HepG2 (cell line): ENCODE measurements around the gene FCHO2. TPM values are rescaled to one million over a fixed set of nuclear protein-coding genes. Genes with fewer than 3 reads are reported as not detected.

Experiments
- ATAC-seq: fragments of 200-7000 bp; cut with Tn5 transposase; 3 replicates; pipeline ENCODE4 v1.9.1; 2020; ENCODE audit warnings: mild to moderate bottlenecking, moderate library complexity
- BruUV-seq: library from RNA; stranded (reverse); fragments of 400-500 nt; replicated peaks from 2 replicates; lab custom pipeline; 2021; lab: Mats Ljungman, UMichigan
- CTCF ChIA-PET: fragments of 300-600 bp; formaldehyde crosslinking; extraction: SDS; loops from one replicate; lab custom pipeline; 2021; ENCODE audit warnings: low total read pairs, inconsistent platforms, low intra/inter-chr PET ratio; lab: Yijun Ruan, JAX
- POLR2A ChIA-PET: fragments of 350-600 bp; sonication (Branson Sonifier 250); formaldehyde crosslinking; loops from one replicate; lab custom pipeline; 2020; ENCODE audit warnings: antibody characterized with exemption, inconsistent platforms; lab: Yijun Ruan, JAX
- DNase-seq: peaks from one replicate; pipeline ENCODE4 v3.0.0-alpha.2; 2015; ENCODE audit warnings: low spot score
- FAIRE-seq: peaks from 3 replicates; lab custom pipeline; 2011; peaks lifted over from hg19 to GRCh38; lab: Jason Lieb, UNC
- H2AFZ ChIP-seq: one replicate; pipeline ENCODE4 v1.6.1; 2011; ENCODE audit warnings: low read length, inconsistent platforms
- H3K27ac ChIP-seq: fragments of 300-600 bp; 3 replicates; pipeline ENCODE4 v1.8.0; 2011; ENCODE audit warnings: mixed run types, mild to moderate bottlenecking, mixed read lengths, low read length, inconsistent platforms; ENCODE audit not compliant: insufficient read depth; ENCODE audit errors: extremely low read length
- H3K27me3 ChIP-seq, 2 experiments: fragments of 200-600 bp in 1 of 2; 2 replicates in 1 of 2; 3 replicates in 1 of 2; pipeline versions ENCODE4 v1.6.0 to v1.8.0; 2011; ENCODE audit warnings: low read length in 2 of 2, mild to moderate bottlenecking in 2 of 2, moderate library complexity in 2 of 2, inconsistent platforms in 1 of 2; ENCODE audit not compliant: insufficient read depth in 2 of 2, control insufficient read depth in 1 of 2
- H3K36me3 ChIP-seq, 2 experiments: fragments of 200-600 bp in 1 of 2; replicated peaks in 1 of 2; 2 replicates in 1 of 2; 3 replicates in 1 of 2; pipeline versions ENCODE4 v1.5.1 to v1.8.0; 2011; ENCODE audit warnings: low read length in 2 of 2, inconsistent platforms in 1 of 2; ENCODE audit not compliant: insufficient read depth in 2 of 2, control insufficient read depth in 1 of 2
- H3K4me1 ChIP-seq: 2 replicates; pipeline ENCODE4 v1.5.1; 2012; ENCODE audit warnings: low read length, inconsistent platforms; ENCODE audit not compliant: insufficient read depth
- H3K4me2 ChIP-seq: 2 replicates; pipeline ENCODE4 v1.6.0; 2011; ENCODE audit warnings: low read depth, low read length, inconsistent platforms
- H3K4me3 ChIP-seq, 3 experiments: fragments of 200-600 bp in 1 of 3; sonication (generic), shearing (Covaris generic) in 1 of 3; replicated peaks in 1 of 3; 2 replicates each; pipeline ENCODE4 v1.5.1; 2011 to 2016; ENCODE audit warnings: low read length in 3 of 3, inconsistent platforms in 2 of 3, low read depth in 2 of 3, mild to moderate bottlenecking in 2 of 3, control low read depth in 1 of 3, mixed read lengths in 1 of 3; ENCODE audit not compliant: insufficient read depth in 1 of 3
- H3K79me2 ChIP-seq: one replicate; pipeline ENCODE4 v1.6.1; 2011; ENCODE audit warnings: low read length, inconsistent platforms; ENCODE audit not compliant: insufficient read depth
- H3K9ac ChIP-seq: 2 replicates; pipeline ENCODE4 v1.6.0; 2011; ENCODE audit warnings: mild to moderate bottlenecking, low read depth, low read length, inconsistent platforms; ENCODE audit not compliant: insufficient read depth
- H3K9me3 ChIP-seq: 2 replicates; pipeline ENCODE4 v1.5.1; 2012; ENCODE audit warnings: mild to moderate bottlenecking, low read length
- H4K20me1 ChIP-seq: 2 replicates; pipeline ENCODE4 v1.6.0; 2011; ENCODE audit warnings: inconsistent platforms, mild to moderate bottlenecking, low read length, moderate library complexity; ENCODE audit not compliant: insufficient read depth
- AHR ChIP-seq: IDR thresholded peaks from 2 replicates; pipeline ENCODE4 v1.6.1; 2018; ENCODE audit warnings: missing genetic modification reagents, missing compliant biosample characterization
- CENPX ChIP-seq: sonication (generic); formaldehyde crosslinking; IDR thresholded peaks from 2 replicates; pipeline ENCODE4 v1.9.0; 2021; ENCODE audit warnings: mild to moderate bottlenecking, missing genetic modification reagents, moderate library complexity
- NPAS2 ChIP-seq: sonication (generic); formaldehyde crosslinking; IDR thresholded peaks from 2 replicates; pipeline ENCODE4 v1.8.0; 2022; ENCODE audit warnings: mild to moderate bottlenecking, missing genetic modification reagents, borderline replicate concordance
- ZFP36 ChIP-seq: fragments of 150-350 bp; IDR thresholded peaks from 2 replicates; pipeline ENCODE4 v1.6.1; 2018; ENCODE audit warnings: borderline replicate concordance, low read length, low read depth; ENCODE audit not compliant: partially characterized antibody
- ZFP36L1 ChIP-seq: sonication (generic); formaldehyde crosslinking; IDR thresholded peaks from 2 replicates; pipeline ENCODE4 v1.8.0; 2022; ENCODE audit warnings: mild to moderate bottlenecking, missing genetic modification reagents, moderate library complexity
- ZNF329 ChIP-seq: sonication (generic); formaldehyde crosslinking; IDR thresholded peaks from 2 replicates; pipeline ENCODE4 v1.9.0; 2021; ENCODE audit warnings: low read depth, mild to moderate bottlenecking, missing genetic modification reagents
- ZNF446 ChIP-seq: sonication (generic); formaldehyde crosslinking; IDR thresholded peaks from 2 replicates; pipeline ENCODE4 v1.5.0; 2020; ENCODE audit warnings: mild to moderate bottlenecking, missing genetic modification reagents
- WGBS: methylation state at CpG from one replicate; pipeline ENCODE4 v1.1.6; 2017; ENCODE audit warnings: low lambda C conversion rate; 5-methylcytosine and 5-hydroxymethylcytosine counted together
- in situ Hi-C: cut with HindIII; loops from 2 replicates; pipeline ENCODE4 v1.10.0; 2017; ENCODE audit warnings: low pct_unique_long_range_greater_than_20kb; ENCODE audit not compliant: extremely low pct_ligation_motif_present
- intact Hi-C: fragments of 100-400 bp; cut with micrococcal nuclease; formaldehyde crosslinking; loops from one replicate; pipeline ENCODE4 v1.10.0; 2022; ENCODE audit not compliant: unreplicated experiment
- polyA plus RNA-seq, 8 experiments: library from polyadenylated mRNA; depleted of rRNA in 3 of 8; stranded (reverse) in 7 of 8; unstranded in 1 of 8; fragments of >200 nt; fragmentation: Illumina TruSeq in 4 of 8; extraction: Trizol in 4 of 8; gene quantifications; 2 replicates each; pipeline versions ENCODE4 v1.2.1 to v1.2.3, GENCODE V29; 2011 to 2016; ENCODE audit warnings: low read depth in 4 of 8, missing spikeins in 1 of 8, mixed read lengths in 1 of 8; ENCODE audit not compliant: insufficient read depth in 1 of 8
- total RNA-seq, 5 experiments: library from RNA; depleted of rRNA; stranded (reverse); fragments of >200 nt; fragmentation: Illumina TruSeq; extraction: Trizol; gene quantifications; 2 replicates each; pipeline ENCODE4 v1.2.3, GENCODE V29; 2016; ENCODE audit warnings: low read depth in 1 of 5
- TF ChIP-seq, protein P1 (sequence below): sonication (generic); formaldehyde crosslinking; IDR thresholded peaks from 2 replicates; pipeline ENCODE4 v1.4.0; 2020; ENCODE audit warnings: low read depth, mild to moderate bottlenecking, missing genetic modification reagents
- TF ChIP-seq, protein P2 (sequence below): sonication (generic); formaldehyde crosslinking; IDR thresholded peaks from 2 replicates; pipeline ENCODE4 v1.4.0; 2020; ENCODE audit warnings: low read depth, missing genetic modification reagents
- TF ChIP-seq, protein P3 (sequence below): sonication (generic); formaldehyde crosslinking; IDR thresholded peaks from 2 replicates; pipeline ENCODE4 v1.4.0; 2020; ENCODE audit warnings: missing genetic modification reagents, borderline replicate concordance

The FCHO2 gene
- total and polyA plus RNA-seq, 2 of the 13 experiments (the other 11 are each of a cell fraction or from before 2014, with no cell fraction given) = 11.6 to 17.3 TPM

DNA sequence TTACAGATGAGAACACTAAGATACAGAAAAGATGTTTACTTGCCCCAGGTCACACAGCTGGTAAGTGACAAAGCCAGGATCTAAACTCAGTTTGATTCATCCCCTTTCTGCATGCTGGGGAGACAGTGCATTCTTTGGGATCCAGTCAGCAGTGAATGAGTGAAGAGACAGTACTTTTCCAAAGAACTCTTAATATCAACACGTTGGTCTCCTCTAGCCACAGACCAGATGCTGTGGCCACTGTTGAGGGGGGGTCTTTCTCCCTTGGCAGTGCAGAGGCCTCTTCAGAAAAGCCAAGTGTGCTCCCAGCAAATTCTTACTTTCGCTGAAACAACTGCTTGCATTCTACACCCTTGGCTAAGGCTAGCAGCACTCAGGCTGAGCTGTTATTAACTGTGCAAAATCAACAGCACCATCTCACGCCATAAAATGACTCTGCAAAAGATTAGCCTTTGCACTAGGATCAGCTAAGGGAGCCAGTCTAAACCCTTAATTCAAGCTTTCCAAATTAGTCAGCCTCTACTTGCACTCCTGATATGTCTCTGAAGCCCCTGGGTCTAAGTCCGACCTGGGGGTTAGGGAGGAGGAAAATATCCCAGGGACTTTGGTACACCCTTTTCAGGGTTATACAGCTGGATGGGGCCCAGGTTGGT is 159.7 kb downstream of the FCHO2 start:
- 7% methylated on average over 4 of the region's 4 CpGs for WGBS
- Histone ChIP-seq H3K79me2 (no peaks in the 10 kb centered on the region), H3K36me3 (no peaks in the 10 kb centered on the region)
- CTCF ChIA-PET = no interaction called here
- TF ChIP-seq ZNF446 (CRISPR knock-in tag) (no peak), AHR (CRISPR knock-in tag) (no peak), ZNF329 (CRISPR knock-in tag) (no peak), NPAS2 (CRISPR knock-in tag) (no peak), CENPX (CRISPR knock-in tag) (no peak), ZFP36 (no peak), ZFP36L1 (CRISPR knock-in tag) (no peak)
- TF ChIP-seq, protein P1, sequence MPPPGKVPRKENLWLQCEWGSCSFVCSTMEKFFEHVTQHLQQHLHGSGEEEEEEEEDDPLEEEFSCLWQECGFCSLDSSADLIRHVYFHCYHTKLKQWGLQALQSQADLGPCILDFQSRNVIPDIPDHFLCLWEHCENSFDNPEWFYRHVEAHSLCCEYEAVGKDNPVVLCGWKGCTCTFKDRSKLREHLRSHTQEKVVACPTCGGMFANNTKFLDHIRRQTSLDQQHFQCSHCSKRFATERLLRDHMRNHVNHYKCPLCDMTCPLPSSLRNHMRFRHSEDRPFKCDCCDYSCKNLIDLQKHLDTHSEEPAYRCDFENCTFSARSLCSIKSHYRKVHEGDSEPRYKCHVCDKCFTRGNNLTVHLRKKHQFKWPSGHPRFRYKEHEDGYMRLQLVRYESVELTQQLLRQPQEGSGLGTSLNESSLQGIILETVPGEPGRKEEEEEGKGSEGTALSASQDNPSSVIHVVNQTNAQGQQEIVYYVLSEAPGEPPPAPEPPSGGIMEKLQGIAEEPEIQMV = no peak
- TF ChIP-seq, protein P2, sequence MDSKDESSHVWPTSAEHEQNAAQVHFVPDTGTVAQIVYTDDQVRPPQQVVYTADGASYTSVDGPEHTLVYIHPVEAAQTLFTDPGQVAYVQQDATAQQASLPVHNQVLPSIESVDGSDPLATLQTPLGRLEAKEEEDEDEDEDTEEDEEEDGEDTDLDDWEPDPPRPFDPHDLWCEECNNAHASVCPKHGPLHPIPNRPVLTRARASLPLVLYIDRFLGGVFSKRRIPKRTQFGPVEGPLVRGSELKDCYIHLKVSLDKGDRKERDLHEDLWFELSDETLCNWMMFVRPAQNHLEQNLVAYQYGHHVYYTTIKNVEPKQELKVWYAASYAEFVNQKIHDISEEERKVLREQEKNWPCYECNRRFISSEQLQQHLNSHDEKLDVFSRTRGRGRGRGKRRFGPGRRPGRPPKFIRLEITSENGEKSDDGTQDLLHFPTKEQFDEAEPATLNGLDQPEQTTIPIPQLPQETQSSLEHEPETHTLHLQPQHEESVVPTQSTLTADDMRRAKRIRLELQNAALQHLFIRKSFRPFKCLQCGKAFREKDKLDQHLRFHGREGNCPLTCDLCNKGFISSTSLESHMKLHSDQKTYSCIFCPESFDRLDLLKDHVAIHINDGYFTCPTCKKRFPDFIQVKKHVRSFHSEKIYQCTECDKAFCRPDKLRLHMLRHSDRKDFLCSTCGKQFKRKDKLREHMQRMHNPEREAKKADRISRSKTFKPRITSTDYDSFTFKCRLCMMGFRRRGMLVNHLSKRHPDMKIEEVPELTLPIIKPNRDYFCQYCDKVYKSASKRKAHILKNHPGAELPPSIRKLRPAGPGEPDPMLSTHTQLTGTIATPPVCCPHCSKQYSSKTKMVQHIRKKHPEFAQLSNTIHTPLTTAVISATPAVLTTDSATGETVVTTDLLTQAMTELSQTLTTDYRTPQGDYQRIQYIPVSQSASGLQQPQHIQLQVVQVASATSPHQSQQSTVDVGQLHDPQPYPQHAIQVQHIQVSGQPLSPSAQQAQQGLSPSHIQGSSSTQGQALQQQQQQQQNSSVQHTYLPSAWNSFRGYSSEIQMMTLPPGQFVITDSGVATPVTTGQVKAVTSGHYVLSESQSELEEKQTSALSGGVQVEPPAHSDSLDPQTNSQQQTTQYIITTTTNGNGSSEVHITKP (CRISPR knock-in tag) = no peak
- TF ChIP-seq, protein P3, sequence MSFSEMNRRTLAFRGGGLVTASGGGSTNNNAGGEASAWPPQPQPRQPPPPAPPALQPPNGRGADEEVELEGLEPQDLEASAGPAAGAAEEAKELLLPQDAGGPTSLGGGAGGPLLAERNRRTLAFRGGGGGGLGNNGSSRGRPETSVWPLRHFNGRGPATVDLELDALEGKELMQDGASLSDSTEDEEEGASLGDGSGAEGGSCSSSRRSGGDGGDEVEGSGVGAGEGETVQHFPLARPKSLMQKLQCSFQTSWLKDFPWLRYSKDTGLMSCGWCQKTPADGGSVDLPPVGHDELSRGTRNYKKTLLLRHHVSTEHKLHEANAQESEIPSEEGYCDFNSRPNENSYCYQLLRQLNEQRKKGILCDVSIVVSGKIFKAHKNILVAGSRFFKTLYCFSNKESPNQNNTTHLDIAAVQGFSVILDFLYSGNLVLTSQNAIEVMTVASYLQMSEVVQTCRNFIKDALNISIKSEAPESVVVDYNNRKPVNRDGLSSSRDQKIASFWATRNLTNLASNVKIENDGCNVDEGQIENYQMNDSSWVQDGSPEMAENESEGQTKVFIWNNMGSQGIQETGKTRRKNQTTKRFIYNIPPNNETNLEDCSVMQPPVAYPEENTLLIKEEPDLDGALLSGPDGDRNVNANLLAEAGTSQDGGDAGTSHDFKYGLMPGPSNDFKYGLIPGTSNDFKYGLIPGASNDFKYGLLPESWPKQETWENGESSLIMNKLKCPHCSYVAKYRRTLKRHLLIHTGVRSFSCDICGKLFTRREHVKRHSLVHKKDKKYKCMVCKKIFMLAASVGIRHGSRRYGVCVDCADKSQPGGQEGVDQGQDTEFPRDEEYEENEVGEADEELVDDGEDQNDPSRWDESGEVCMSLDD (CRISPR knock-in tag) = no peak
- TF ChIP-seq, all 625 proteins: peak for 0
- H3K4me1 ChIP-seq = no peaks in the 10 kb centered on the region
- no peak overlapping the region for H3K27ac ChIP-seq
- BruUV-seq = no TSS peak
- no peak overlapping the region for H3K4me3 ChIP-seq
- intact Hi-C loops = no loop called here
- FAIRE-seq = no peak
- in situ Hi-C loops = no loop called here
- no peak overlapping the region for H2AFZ ChIP-seq
- H3K4me2 ChIP-seq = no peak overlapping the region
- POLR2A ChIA-PET = no interaction called here
- no peaks in the 10 kb centered on the region for H3K9me3 ChIP-seq
- H4K20me1 ChIP-seq = no peaks in the 10 kb centered on the region
- ATAC-seq = no peak
- no peak for DNase-seq
- H3K9ac ChIP-seq = no peak overlapping the region
- H3K27me3 ChIP-seq = peaks cover 0 to 53% of the 10 kb centered on the region in 2 experiments; a peak in 3 of 5 replicates
